SW480 (cell line): ENCODE results near the gene TLN1.

Source experiments
- DNase-seq: peaks from one replicate; pipeline ENCODE4 v3.0.0-alpha.2; 2016; ENCODE audit warnings: low spot score

The TLN1 gene, protein sequence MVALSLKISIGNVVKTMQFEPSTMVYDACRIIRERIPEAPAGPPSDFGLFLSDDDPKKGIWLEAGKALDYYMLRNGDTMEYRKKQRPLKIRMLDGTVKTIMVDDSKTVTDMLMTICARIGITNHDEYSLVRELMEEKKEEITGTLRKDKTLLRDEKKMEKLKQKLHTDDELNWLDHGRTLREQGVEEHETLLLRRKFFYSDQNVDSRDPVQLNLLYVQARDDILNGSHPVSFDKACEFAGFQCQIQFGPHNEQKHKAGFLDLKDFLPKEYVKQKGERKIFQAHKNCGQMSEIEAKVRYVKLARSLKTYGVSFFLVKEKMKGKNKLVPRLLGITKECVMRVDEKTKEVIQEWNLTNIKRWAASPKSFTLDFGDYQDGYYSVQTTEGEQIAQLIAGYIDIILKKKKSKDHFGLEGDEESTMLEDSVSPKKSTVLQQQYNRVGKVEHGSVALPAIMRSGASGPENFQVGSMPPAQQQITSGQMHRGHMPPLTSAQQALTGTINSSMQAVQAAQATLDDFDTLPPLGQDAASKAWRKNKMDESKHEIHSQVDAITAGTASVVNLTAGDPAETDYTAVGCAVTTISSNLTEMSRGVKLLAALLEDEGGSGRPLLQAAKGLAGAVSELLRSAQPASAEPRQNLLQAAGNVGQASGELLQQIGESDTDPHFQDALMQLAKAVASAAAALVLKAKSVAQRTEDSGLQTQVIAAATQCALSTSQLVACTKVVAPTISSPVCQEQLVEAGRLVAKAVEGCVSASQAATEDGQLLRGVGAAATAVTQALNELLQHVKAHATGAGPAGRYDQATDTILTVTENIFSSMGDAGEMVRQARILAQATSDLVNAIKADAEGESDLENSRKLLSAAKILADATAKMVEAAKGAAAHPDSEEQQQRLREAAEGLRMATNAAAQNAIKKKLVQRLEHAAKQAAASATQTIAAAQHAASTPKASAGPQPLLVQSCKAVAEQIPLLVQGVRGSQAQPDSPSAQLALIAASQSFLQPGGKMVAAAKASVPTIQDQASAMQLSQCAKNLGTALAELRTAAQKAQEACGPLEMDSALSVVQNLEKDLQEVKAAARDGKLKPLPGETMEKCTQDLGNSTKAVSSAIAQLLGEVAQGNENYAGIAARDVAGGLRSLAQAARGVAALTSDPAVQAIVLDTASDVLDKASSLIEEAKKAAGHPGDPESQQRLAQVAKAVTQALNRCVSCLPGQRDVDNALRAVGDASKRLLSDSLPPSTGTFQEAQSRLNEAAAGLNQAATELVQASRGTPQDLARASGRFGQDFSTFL (N-terminal part only)

DNA sequence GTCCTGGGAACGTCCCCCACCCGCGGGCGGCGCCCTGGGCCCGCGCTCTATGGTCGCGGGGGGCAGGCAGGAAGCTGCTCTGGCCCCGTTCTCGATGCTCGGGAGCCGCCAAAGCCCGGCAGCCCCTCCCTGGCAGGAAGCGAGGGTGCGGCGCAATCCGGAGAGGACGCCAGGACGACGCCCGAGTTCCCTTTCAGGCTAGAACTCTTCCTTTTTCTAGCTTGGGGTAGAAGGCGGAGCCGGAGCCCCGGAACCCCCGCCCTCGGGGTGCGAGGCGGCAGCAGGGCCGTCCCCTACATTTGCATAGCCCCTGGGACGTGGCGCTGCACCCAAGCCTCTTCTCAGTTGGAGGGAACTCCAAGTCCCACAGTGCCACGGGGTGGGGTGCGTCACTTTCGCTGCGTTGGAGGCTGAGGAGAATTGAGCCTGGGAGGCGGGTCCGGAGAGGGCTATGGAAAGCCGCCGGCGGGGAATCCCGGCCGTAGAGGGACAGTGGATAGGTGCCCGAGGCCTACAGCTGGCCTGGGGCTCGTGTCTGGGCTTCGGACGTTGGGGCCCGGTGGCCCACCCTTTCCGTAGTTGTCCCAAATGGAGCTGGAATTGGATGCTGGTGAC, at the start of gene TLN1, which contains the start of gene CREB3:
TSS of gene TLN1 (minus strand) at position 11 of the 615 bp plus-strand sequence. CDS start 6,501 bp downstream, outside the sequence.
TSS of gene CREB3 (plus strand) at position 482 of the 615 bp plus-strand sequence. CDS start at position 589, 107 bp downstream.
- DNase-seq = peak; percentile 98

DNA sequence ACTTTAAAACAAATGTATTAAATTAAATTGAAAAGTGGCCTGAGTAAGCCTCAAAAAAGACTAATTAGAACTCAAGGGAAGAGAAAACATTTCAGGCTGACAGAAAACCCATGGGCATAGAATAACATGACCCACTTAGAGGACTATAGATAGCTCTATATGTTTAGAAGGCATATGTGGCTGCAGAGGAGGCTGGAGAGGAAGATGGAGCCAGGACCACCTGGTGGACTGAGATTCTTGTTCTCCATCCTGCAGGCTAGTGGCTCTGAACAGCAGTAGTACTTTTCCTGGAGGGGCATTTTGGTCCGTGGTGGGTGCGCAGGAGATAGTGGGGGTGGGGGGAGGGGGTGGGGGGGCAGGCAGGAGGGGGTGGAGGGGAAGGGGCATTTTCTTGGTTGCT, 49.1 kb upstream of the TLN1 start:
- DNase-seq = no peak

GRCh38 chr9:35778496-35778895, 46.5 kb upstream of the TLN1 start:
- no peak for DNase-seq

DNA sequence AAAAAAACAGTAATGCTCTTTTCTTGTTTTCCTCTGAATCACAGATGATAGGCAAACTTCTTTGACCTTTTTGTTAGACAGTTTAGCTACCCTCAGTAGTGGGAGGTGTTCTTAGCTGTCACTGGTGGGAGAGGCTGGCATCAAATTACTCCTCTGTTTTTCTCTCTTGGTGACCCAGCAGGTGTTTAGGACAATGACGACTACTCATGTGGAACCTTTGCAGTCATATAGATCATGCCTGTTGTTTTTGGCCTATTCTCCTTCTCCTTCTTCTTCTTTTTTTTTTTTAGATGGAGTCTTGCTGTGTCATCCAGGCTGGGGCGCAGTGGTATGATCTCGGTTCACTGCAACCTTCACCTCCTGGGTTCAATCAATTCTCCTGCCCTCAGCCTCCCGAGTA, 44.0 kb upstream of the TLN1 start:
- no peak for DNase-seq

DNA sequence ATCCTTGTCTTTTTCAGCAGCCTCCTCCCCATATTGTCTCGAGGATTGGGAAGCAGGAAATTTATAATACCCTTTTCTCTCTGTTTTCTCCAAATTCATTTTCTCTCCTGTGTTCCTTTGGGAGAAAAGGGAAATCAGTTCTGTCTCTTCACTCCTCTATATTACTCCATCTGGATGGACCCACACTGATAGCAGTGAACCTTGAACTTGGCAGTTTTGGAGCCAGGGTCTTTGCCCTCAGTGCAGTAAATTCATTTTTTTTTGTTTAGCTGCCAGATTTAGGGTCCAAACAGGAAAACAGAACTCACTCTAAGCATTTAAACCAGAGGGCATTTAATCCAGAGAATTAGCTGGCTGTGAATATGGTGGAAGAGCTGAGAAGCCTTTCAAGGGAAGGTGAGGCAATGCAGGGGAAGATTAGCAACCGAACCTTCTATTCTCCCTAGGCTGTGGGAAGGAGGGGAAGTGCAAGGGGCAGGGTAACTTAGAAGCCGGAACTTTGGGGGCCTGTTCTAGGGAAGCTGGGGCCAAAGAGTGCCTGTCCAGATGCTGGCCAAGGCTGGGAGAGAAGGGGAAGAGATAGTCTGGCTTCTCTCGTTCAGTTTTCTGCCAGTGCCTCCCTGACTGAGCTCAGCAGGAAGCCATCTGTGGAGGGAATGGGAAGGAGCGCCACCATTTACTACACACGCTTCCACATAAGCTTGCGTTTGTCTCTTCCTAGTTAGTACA, 43.1 kb upstream of the TLN1 start:
- no peak for DNase-seq

DNA sequence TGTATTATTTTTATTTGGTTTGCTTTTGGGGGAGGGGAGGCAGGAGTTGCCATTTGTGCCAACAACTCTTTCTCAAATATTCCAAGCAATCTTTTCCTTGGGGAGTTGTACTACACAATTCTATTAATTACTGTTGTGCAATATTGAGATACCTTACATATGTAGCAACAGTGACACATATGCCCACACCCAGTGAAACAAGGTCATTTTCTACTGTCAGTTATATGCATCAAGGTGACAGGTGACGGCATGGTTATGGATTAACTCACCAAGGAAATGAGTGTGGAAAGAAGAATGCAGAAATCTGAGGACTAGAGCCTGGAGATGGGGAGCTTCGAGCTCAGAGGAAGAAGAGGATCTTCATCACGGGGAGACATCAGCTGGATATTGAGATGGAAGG, 39.9 kb upstream of the TLN1 start:
- DNase-seq = no peak

GRCh38 chr9:35771534-35771933, 39.5 kb upstream of the TLN1 start:
- DNase-seq = no peak

GRCh38 chr9:35771075-35771433, 39.1 kb upstream of the TLN1 start:
- DNase-seq = no peak

DNA sequence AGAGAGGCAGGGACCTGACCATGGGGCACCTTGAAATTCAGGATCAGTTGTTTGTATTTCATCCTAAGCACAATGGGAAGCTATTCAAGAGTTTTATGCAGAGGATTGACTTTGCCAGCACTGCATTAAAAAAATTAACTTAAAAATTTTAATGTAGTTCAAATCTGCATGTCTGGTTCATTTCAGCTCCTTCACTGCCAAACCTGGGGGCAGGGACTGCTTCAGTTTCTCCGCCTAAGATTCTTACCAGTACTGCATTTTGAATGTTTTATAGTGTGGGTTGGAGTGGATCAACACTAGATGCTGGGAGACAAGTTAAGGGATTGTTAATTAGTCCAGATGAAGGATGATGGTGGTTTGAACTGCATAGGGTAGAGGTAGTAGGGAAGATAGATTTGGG, 37.8 kb upstream of the TLN1 start:
- DNase-seq = no peak

DNA sequence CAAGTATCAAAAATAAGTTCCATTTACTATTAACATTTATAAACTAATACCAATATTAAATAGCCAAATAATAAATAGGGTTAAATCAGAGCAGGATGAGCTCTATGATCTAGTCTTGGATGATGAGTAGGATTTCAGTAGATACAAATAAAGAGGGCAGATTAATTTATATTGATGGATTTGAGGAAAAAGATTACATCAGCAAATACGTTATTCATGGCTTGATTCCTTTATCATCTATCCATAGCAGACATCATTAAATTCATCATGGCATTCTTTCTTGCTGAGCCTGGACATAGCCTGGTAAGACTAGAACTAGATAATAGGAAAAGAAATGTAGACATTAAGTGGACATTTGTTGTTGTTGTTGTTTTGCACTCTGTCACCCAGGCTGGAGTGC, 35.5 kb upstream of the TLN1 start:
- no peak for DNase-seq

GRCh38 chr9:35766997-35767396, 35.0 kb upstream of the TLN1 start:
- DNase-seq = no peak

DNA sequence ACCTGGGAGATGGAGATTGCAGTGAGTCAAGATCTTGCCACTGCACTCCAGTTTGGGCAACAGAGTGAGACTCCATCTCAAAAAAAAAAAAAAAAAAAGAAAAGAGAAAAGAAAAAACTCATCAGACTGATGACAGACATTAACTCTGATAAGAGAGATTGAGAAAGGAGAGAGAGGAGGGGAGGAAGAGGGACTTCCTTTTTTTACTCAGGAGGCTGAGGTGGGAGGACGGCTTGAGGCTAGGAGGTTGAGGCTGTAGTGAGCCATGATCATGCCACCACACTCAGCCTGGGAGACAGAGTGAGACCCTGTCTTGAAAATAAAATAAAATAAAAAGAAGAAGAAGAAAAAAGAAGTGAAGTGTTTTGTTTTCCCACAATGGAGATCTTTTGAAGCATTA, 31.8 kb upstream of the TLN1 start:
- DNase-seq = no peak

DNA sequence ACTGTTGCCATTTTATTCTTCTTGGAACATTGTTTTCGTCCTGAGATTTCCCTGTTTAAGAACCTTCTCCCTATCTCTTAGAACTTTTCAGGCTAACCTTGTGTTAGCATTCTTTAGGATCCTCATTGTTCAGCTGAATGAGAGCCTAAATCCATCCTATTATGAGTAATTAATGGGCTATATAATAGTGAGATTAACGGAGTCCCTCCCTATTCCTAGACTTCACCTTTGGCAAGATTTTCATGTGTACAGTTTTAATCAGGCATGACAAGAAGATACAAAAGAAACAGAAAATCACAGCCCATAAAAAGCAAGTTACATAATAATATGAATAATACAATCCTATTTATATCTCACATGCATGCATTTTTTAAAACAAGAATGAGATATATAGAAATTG, 31.2 kb upstream of the TLN1 start:
- no peak for DNase-seq

GRCh38 chr9:35760651-35761050, 28.7 kb upstream of the TLN1 start:
- DNase-seq = no peak

GRCh38 chr9:35759795-35760194, 27.8 kb upstream of the TLN1 start:
- no peak for DNase-seq

- DNase-seq = no peak
Observed at GRCh38 chr9:35758475-35759050, 26.6 kb upstream of the TLN1 start.

- DNase-seq = no peak
Observed at GRCh38 chr9:35757892-35758275, 25.9 kb upstream of the TLN1 start.

DNA sequence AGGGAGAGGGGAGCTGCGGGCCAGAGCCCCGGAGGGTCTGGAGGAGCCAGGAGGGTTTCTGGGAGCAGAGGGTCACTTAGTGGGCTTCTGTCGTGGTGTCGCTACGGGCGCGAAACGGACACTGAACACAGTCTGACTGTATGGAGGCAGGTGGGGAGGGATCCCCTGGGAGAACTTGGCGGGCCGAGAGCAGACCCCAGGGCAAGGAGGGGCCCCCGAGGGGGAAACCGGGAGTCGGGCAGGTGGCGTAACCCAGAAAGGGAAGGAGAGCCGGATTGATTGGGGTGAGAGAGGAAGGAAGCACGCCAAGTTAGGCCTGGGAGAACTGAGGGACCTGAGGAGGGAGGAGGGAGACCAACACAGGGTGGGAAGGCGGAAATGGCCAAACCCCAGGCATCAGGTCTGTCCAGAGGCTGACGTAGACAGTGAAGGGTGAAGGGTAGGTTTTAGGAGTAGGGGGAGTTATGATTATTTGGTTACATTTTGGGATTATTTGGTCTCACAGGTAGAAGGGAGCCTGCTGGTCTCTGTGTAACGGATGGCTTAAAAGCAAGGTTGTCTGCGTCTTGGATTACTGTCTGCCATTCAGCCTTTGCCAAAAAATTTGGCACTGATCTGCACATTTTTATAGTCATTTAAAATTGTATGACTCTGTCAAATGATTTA, 25.4 kb upstream of the TLN1 start:
- peak; percentile 69 for DNase-seq

- peak; percentile 80 for DNase-seq
Observed at GRCh38 chr9:35756275-35757225, 24.6 kb upstream of the TLN1 start.
